Measurements from ENCODE around the gene CCDC136.

- TF ChIP-seq CTCF (IDR thresholded peaks at IDR 0.05; ENCODE audit: insufficient read depth, low read length) = no peak
- no peak for TF ChIP-seq POLR2AphosphoS5 (IDR thresholded peaks at IDR 0.05; ENCODE audit: low read depth)
- no peak for TF ChIP-seq GABPA (IDR thresholded peaks at IDR 0.05; ENCODE audit: low read depth)
These were observed 43.5 kb downstream of the CCDC136 start for GRCh38 chr7:128835231-128835751.

All from HL-60 (cell line).